Measurements from ENCODE around the gene MRPL3. TPM values are rescaled to one million over a fixed set of nuclear protein-coding genes. Genes with fewer than 3 reads are reported as not detected.
A peak's percentile ranks its signal among the peaks of the same experiment; 100 is the strongest.

The MRPL3 gene
- total and polyA plus RNA-seq, 2 donors (not counting 1 experiment from before 2014, with no cell fraction given) = 80.1 to 141 TPM

- Histone ChIP-seq H3K27me3 (ENCODE audit: control insufficient read depth, insufficient read depth, low read length) (peaks cover 2% of the 10 kb centered on the region), H3K9ac (ENCODE audit: insufficient read depth, low read length) (no peak overlapping the region), H2AFZ (ENCODE audit: low read length) (no peak overlapping the region), H3K4me2 (ENCODE audit: extremely low read depth, insufficient read depth, low read length) (no peak overlapping the region), H3K79me2 (ENCODE audit: control insufficient read depth, insufficient read depth, low read length) (no peaks in the 10 kb centered on the region), H3K4me1 (ENCODE audit: control insufficient read depth, extremely low read depth, insufficient read depth, low read length) (no peaks in the 10 kb centered on the region), H3K27ac (ENCODE audit: insufficient read depth, low read length) (no peak overlapping the region), H3K4me3 (replicated peaks in 1 of 4; ENCODE audit: control extremely low read depth in 1 of 4, insufficient read depth in 1 of 4, low read depth in 3 of 4, low read length in 4 of 4) (no peak overlapping the region), H3K36me3 (ENCODE audit: control insufficient read depth, insufficient read depth, low read length) (no peaks in the 10 kb centered on the region), H4K20me1 (ENCODE audit: control insufficient read depth, extremely low read depth, insufficient read depth, low read length) (no peaks in the 10 kb centered on the region), H3K9me3 (ENCODE audit: control insufficient read depth, insufficient read depth, low read depth, low read length) (no peaks in the 10 kb centered on the region)
- TF ChIP-seq CTCF (conservative IDR thresholded peaks at IDR 0.05 in 1 of 2, IDR thresholded peaks at IDR 0.05 in 1 of 2; ENCODE audit: low read depth in 1 of 2, low read length in 2 of 2) (peak; percentile 31 to 38), EZH2 (IDR thresholded peaks at IDR 0.05; ENCODE audit: low read length, missing control alignments) (no peak)
- no peak for DNase-seq (ENCODE audit: low read depth in 2 of 2)
Measured at GRCh38 chr3:131549340-131549739, 46.6 kb upstream of the MRPL3 start.

DNA sequence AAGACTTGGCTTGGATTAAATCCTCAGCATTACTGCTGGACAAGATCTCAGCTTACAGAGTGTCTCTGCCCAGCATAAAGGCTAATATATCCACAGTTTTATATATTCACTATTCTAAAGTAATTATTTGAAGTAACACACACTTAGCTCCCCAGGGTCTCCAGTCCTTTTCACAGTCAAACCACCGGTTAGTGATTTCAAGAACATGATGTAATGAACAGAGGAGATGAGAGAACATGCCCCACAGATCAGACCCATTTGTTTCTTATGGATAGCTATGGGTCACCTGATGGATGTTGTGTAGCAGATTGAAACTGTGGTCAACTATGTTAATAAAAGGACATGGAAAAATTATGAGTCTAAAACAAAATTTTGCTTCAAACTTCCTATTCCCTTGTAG is 44.8 kb upstream of the MRPL3 start:
- no peaks in the 10 kb centered on the region for H3K79me2 ChIP-seq (ENCODE audit: control insufficient read depth, insufficient read depth, low read length)
- H3K9me3 ChIP-seq (ENCODE audit: control insufficient read depth, insufficient read depth, low read depth, low read length) = no peaks in the 10 kb centered on the region
- H3K27me3 ChIP-seq (ENCODE audit: control insufficient read depth, insufficient read depth, low read length) = no peaks in the 10 kb centered on the region
- H3K36me3 ChIP-seq (ENCODE audit: control insufficient read depth, insufficient read depth, low read length) = no peaks in the 10 kb centered on the region
- TF ChIP-seq CTCF (conservative IDR thresholded peaks at IDR 0.05 in 1 of 2, IDR thresholded peaks at IDR 0.05 in 1 of 2; ENCODE audit: low read depth in 1 of 2, low read length in 2 of 2) (no peak), EZH2 (IDR thresholded peaks at IDR 0.05; ENCODE audit: low read length, missing control alignments) (no peak)
- H4K20me1 ChIP-seq (ENCODE audit: control insufficient read depth, extremely low read depth, insufficient read depth, low read length) = no peaks in the 10 kb centered on the region
- no peak overlapping the region for H3K4me2 ChIP-seq (ENCODE audit: extremely low read depth, insufficient read depth, low read length)
- no peak overlapping the region for H3K9ac ChIP-seq (ENCODE audit: insufficient read depth, low read length)
- peaks cover 4% of the 10 kb centered on the region for H3K4me1 ChIP-seq (ENCODE audit: control insufficient read depth, extremely low read depth, insufficient read depth, low read length)
- H3K4me3 ChIP-seq (replicated peaks in 1 of 4; ENCODE audit: control extremely low read depth in 1 of 4, insufficient read depth in 1 of 4, low read depth in 3 of 4, low read length in 4 of 4) = no peak overlapping the region
- H2AFZ ChIP-seq (ENCODE audit: low read length) = no peak overlapping the region
- DNase-seq (ENCODE audit: low read depth in 2 of 2) = no peak
- no peak overlapping the region for H3K27ac ChIP-seq (ENCODE audit: insufficient read depth, low read length)

GRCh38 chr3:131546441-131546840 is 43.7 kb upstream of the MRPL3 start:
- Histone ChIP-seq H3K4me1 (ENCODE audit: control insufficient read depth, extremely low read depth, insufficient read depth, low read length) (peaks cover 4% of the 10 kb centered on the region), H4K20me1 (ENCODE audit: control insufficient read depth, extremely low read depth, insufficient read depth, low read length) (no peaks in the 10 kb centered on the region), H3K36me3 (ENCODE audit: control insufficient read depth, insufficient read depth, low read length) (no peaks in the 10 kb centered on the region)

More at GRCh38 chr3:131546441-131546840, 43.7 kb upstream of the MRPL3 start:
- no peak for TF ChIP-seq CTCF (conservative IDR thresholded peaks at IDR 0.05 in 1 of 2, IDR thresholded peaks at IDR 0.05 in 1 of 2; ENCODE audit: low read depth in 1 of 2, low read length in 2 of 2)
- TF ChIP-seq EZH2 (IDR thresholded peaks at IDR 0.05; ENCODE audit: low read length, missing control alignments) = no peak
- H2AFZ ChIP-seq (ENCODE audit: low read length) = no peak overlapping the region
- no peaks in the 10 kb centered on the region for H3K79me2 ChIP-seq (ENCODE audit: control insufficient read depth, insufficient read depth, low read length)
- no peak for DNase-seq (ENCODE audit: low read depth in 2 of 2)
- no peak overlapping the region for H3K4me2 ChIP-seq (ENCODE audit: extremely low read depth, insufficient read depth, low read length)
- no peak overlapping the region for H3K4me3 ChIP-seq (replicated peaks in 1 of 4; ENCODE audit: control extremely low read depth in 1 of 4, insufficient read depth in 1 of 4, low read depth in 3 of 4, low read length in 4 of 4)
- no peak overlapping the region for H3K9ac ChIP-seq (ENCODE audit: insufficient read depth, low read length)
- no peaks in the 10 kb centered on the region for H3K27me3 ChIP-seq (ENCODE audit: control insufficient read depth, insufficient read depth, low read length)
- H3K9me3 ChIP-seq (ENCODE audit: control insufficient read depth, insufficient read depth, low read depth, low read length) = no peaks in the 10 kb centered on the region
- no peak overlapping the region for H3K27ac ChIP-seq (ENCODE audit: insufficient read depth, low read length)

All from fibroblast of lung (primary cell).